Loucy (cell line): ENCODE measurements around the gene REL.

Experiments
- CTCF ChIP-seq: fragments of 200-600 bp; sonication (generic); conservative IDR thresholded peaks from 2 replicates; pipeline ENCODE4 v1.5.1; 2014; ENCODE audit warnings: mild to moderate bottlenecking, antibody characterized with exemption, low read length
- EZH2phosphoT487 ChIP-seq: fragments of 200-600 bp; IDR thresholded peaks from 2 replicates; pipeline ENCODE4 v1.6.1; 2018; ENCODE audit warnings: antibody characterized with exemption, mild to moderate bottlenecking, moderate library complexity, borderline replicate concordance

GRCh38 chr2:60873381-60873780 is 8.0 kb upstream of the REL start:
- TF ChIP-seq EZH2phosphoT487: no peak
- no peak for TF ChIP-seq CTCF
